Hepatocyte (in vitro differentiated cells): ENCODE results near the gene RALB. TPM values are rescaled to one million over a fixed set of nuclear protein-coding genes. Genes with fewer than 3 reads are reported as not detected.

ENCODE experiments used
- DNase-seq: peaks from one replicate; pipeline ENCODE4 v3.0.0-alpha.2; 2016; ENCODE audit warnings: low spot score
- H2AFZ ChIP-seq: fragments of 200-600 bp; sonication (generic); 2 replicates; pipeline ENCODE4 v1.6.0; 2016; ENCODE audit warnings: antibody characterized with exemption, mild to moderate bottlenecking
- H3K27ac ChIP-seq: fragments of 200-600 bp; sonication (generic); 2 replicates; pipeline ENCODE4 v1.5.1; 2016; ENCODE audit warnings: mild to moderate bottlenecking
- H3K27me3 ChIP-seq: fragments of 200-600 bp; sonication (generic); 2 replicates; pipeline ENCODE4 v1.6.1; 2016
- H3K36me3 ChIP-seq: fragments of 200-600 bp; sonication (generic); replicated peaks from 2 replicates; pipeline ENCODE4 v1.5.1; 2016; ENCODE audit warnings: low read depth; ENCODE audit not compliant: insufficient read depth
- H3K4me1 ChIP-seq: fragments of 200-600 bp; sonication (generic); 2 replicates; pipeline ENCODE4 v1.5.1; 2016; ENCODE audit warnings: mild to moderate bottlenecking, moderate library complexity; ENCODE audit not compliant: insufficient read depth
- H3K4me2 ChIP-seq: fragments of 200-600 bp; sonication (generic); 2 replicates; pipeline ENCODE4 v1.6.0; 2016
- H3K4me3 ChIP-seq: fragments of 200-600 bp; sonication (generic); 2 replicates; pipeline ENCODE4 v1.5.1; 2016; ENCODE audit warnings: mild to moderate bottlenecking
- H3K79me2 ChIP-seq: fragments of 200-600 bp; sonication (generic); 2 replicates; pipeline ENCODE4 v1.6.0; 2017; ENCODE audit warnings: mild to moderate bottlenecking
- H3K9me2 ChIP-seq: fragments of 200-600 bp; sonication (generic); replicated peaks from 2 replicates; pipeline ENCODE4 v1.6.0; 2017; ENCODE audit warnings: mild to moderate bottlenecking; ENCODE audit not compliant: insufficient read depth
- H3K9me3 ChIP-seq: fragments of 200-600 bp; sonication (generic); 2 replicates; pipeline ENCODE4 v1.5.1; 2016; ENCODE audit warnings: low read depth, mild to moderate bottlenecking
- H4K20me1 ChIP-seq: fragments of 200-600 bp; sonication (generic); 2 replicates; pipeline ENCODE4 v1.6.0; 2016; ENCODE audit warnings: mild to moderate bottlenecking; ENCODE audit not compliant: insufficient read depth, poor library complexity, severe bottlenecking
- CTCF ChIP-seq: fragments of 200-600 bp; sonication (generic); IDR thresholded peaks from 2 replicates; pipeline ENCODE4 v1.5.1; 2016; ENCODE audit warnings: antibody characterized with exemption, mild to moderate bottlenecking; ENCODE audit not compliant: poor library complexity
- EZH2 ChIP-seq: fragments of 200-600 bp; sonication (generic); IDR thresholded peaks from 2 replicates; pipeline ENCODE4 v1.6.1; 2016; ENCODE audit warnings: antibody characterized with exemption, mild to moderate bottlenecking, borderline replicate concordance
- EZH2phosphoT487 ChIP-seq: fragments of 200-600 bp; sonication (generic); IDR thresholded peaks from one replicate; pipeline ENCODE4 v1.6.1; 2018; ENCODE audit warnings: antibody characterized with exemption, mild to moderate bottlenecking, low read depth, moderate library complexity; ENCODE audit not compliant: unreplicated experiment, severe bottlenecking
- WGBS: methylation state at CpG from one replicate; pipeline ENCODE4 v1.1.6; 2016; ENCODE audit warnings: low lambda C conversion rate; ENCODE audit errors: missing lambda C conversion rate; 5-methylcytosine and 5-hydroxymethylcytosine counted together
- polyA plus RNA-seq: library from polyadenylated mRNA; unstranded; fragments of >200 nt; fragmentation: Nextera tagmentation; extraction: Ambion mirVana; gene quantifications from 2 replicates; pipeline ENCODE4 v1.2.1, GENCODE V29; 2016
- total RNA-seq: library from RNA; depleted of rRNA; stranded (reverse); fragments of >200 nt; gene quantifications from 2 replicates; pipeline ENCODE4 v1.2.3, GENCODE V29; 2014

RALB gene
- total and polyA plus RNA-seq, 2 experiments from 2014 or later, result 68.2 to 74.4 TPM

GRCh38 chr2:120218181-120218580, 34.5 kb upstream of the RALB start:
- 94% methylated on average over 5 of the region's 5 CpGs for WGBS
- H3K4me1 ChIP-seq, result peaks cover 13% of the 10 kb centered on the region
- no peak for DNase-seq

GRCh38 chr2:120219291-120219690, 33.4 kb upstream of the RALB start:
- Histone ChIP-seq H3K9me3 (peaks cover 4% of the 10 kb centered on the region), H3K27ac (no peak overlapping the region), H3K27me3 (no peaks in the 10 kb centered on the region), H3K4me3 (no peak overlapping the region), H3K4me1 (peaks cover 15% of the 10 kb centered on the region), H2AFZ (no peak overlapping the region), H3K79me2 (peaks cover 22% of the 10 kb centered on the region), H3K4me2 (no peak overlapping the region), H3K36me3 (no peaks in the 10 kb centered on the region), H3K9me2 (no peaks in the 10 kb centered on the region), H4K20me1 (no peaks in the 10 kb centered on the region)
- DNase-seq, result no peak
- TF ChIP-seq EZH2 (no peak), EZH2phosphoT487 (no peak), CTCF (no peak)
- WGBS, result over 99% methylated on average over 5 of the region's 5 CpGs

More at GRCh38 chr2:120218181-120218580, 34.5 kb upstream of the RALB start:
- peaks cover 4% of the 10 kb centered on the region for H3K9me3 ChIP-seq
- H2AFZ ChIP-seq, result no peak overlapping the region
- TF ChIP-seq CTCF (no peak), EZH2phosphoT487 (no peak), EZH2 (no peak)
- H3K9me2 ChIP-seq, result no peaks in the 10 kb centered on the region
- H3K4me3 ChIP-seq, result no peak overlapping the region
- no peak overlapping the region for H3K4me2 ChIP-seq
- no peaks in the 10 kb centered on the region for H3K36me3 ChIP-seq
- no peaks in the 10 kb centered on the region for H3K27me3 ChIP-seq
- H3K27ac ChIP-seq, result no peak overlapping the region
- H4K20me1 ChIP-seq, result no peaks in the 10 kb centered on the region
- peaks cover 22% of the 10 kb centered on the region for H3K79me2 ChIP-seq

DNA sequence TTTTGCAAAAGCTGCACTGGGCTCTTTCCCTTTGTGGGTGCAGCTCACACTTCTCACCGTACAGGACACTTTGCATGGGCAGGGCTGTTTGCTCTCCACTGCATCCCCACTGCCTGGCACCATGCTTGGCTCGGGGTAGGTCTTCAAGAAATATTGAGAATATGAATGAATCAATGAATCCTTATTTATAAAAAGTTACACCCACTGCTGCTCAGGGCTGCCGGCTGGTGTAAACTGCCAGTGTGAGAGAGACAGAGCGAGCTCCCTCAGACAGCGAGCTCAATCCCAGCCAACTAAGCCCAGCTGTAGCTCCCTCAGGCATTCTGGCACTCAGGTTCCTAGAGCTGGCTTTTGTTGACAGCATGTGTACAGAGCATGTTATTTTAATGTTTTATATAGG, 32.9 kb upstream of the RALB start:
- no peaks in the 10 kb centered on the region for H3K27me3 ChIP-seq
- TF ChIP-seq EZH2phosphoT487 (no peak), EZH2 (no peak), CTCF (no peak)
- 90% methylated on average over 5 of the region's 5 CpGs for WGBS
- no peak for DNase-seq
- H3K4me2 ChIP-seq, result no peak overlapping the region
- no peak overlapping the region for H2AFZ ChIP-seq
- H4K20me1 ChIP-seq, result no peaks in the 10 kb centered on the region
- peaks cover 15% of the 10 kb centered on the region for H3K4me1 ChIP-seq
- peaks cover 22% of the 10 kb centered on the region for H3K79me2 ChIP-seq
- no peaks in the 10 kb centered on the region for H3K36me3 ChIP-seq
- H3K9me3 ChIP-seq, result peaks cover 4% of the 10 kb centered on the region
- H3K27ac ChIP-seq, result no peak overlapping the region
- H3K9me2 ChIP-seq, result no peaks in the 10 kb centered on the region
- no peak overlapping the region for H3K4me3 ChIP-seq

GRCh38 chr2:120220756-120221155, 31.9 kb upstream of the RALB start:
- TF ChIP-seq EZH2phosphoT487 (no peak), EZH2 (no peak), CTCF (no peak)
- H2AFZ ChIP-seq, result no peak overlapping the region
- H3K9me2 ChIP-seq, result no peaks in the 10 kb centered on the region
- H3K27me3 ChIP-seq, result no peaks in the 10 kb centered on the region
- H3K27ac ChIP-seq, result no peak overlapping the region
- 92% methylated on average over 2 of the region's 2 CpGs for WGBS
- H3K4me1 ChIP-seq, result peaks cover 15% of the 10 kb centered on the region
- H3K36me3 ChIP-seq, result no peaks in the 10 kb centered on the region
- peak overlapping the region; percentile 44 for H3K4me2 ChIP-seq
- H4K20me1 ChIP-seq, result no peaks in the 10 kb centered on the region
- peaks cover 22% of the 10 kb centered on the region for H3K79me2 ChIP-seq
- DNase-seq, result no peak
- peaks cover 4% of the 10 kb centered on the region for H3K9me3 ChIP-seq
- H3K4me3 ChIP-seq, result no peak overlapping the region
